HG02763 (cell line): ENCODE data around the gene PGPEP1.

Experiments used
- ATAC-seq: cut with Tn5 transposase; IDR thresholded peaks from one replicate; pipeline ENCODE4 v1.9.1; 2021; ENCODE audit warnings: mild to moderate bottlenecking, moderate library complexity; ENCODE audit not compliant: unreplicated experiment

PGPEP1 gene

GRCh38 chr19:18417250-18418028, 77.0 kb downstream of the PGPEP1 start:
- ATAC-seq: no peak

GRCh38 chr19:18418029-18418482, 77.7 kb downstream of the PGPEP1 start:
- no peak for ATAC-seq

- ATAC-seq: no peak
These were observed 78.2 kb downstream of the PGPEP1 start for GRCh38 chr19:18418483-18419194.

- peak; percentile 53 for ATAC-seq
These were observed 78.8 kb downstream of the PGPEP1 start, which contains the start of gene SSBP4 for GRCh38 chr19:18419195-18419698. Gene SSBP4, plus strand, starts transcription at chr19:18419398. Its CDS starts 251 bp downstream, at chr19:18419649.
